BLaER1 treated with 17β-estradiol and CSF1 and Interleukin-3, amounts not matched to agents 10 nM and 100 nM (cell line): Measurements from ENCODE around the gene PIK3CD.

Experiments
- H3K27ac ChIP-seq, 11 experiments: shearing (Covaris generic); formaldehyde crosslinking; 2 replicates each; pipeline ENCODE4 v1.8.1; 2022
- H3K27me3 ChIP-seq, 11 experiments: shearing (Covaris generic); formaldehyde crosslinking; 2 replicates each; pipeline ENCODE4 v1.8.1; 2022
- H3K36me3 ChIP-seq, 11 experiments: shearing (Covaris generic); formaldehyde crosslinking; 2 replicates each; pipeline ENCODE4 v1.8.1; 2022
- H3K4me1 ChIP-seq, 10 experiments: shearing (Covaris generic); formaldehyde crosslinking; 2 replicates each; pipeline ENCODE4 v1.8.1; 2022
- H3K4me2 ChIP-seq, 11 experiments: shearing (Covaris generic); formaldehyde crosslinking; 2 replicates each; pipeline ENCODE4 v1.8.1; 2022
- H3K4me3 ChIP-seq, 10 experiments: shearing (Covaris generic); formaldehyde crosslinking; 2 replicates each; pipeline ENCODE4 v1.8.1; 2022
- H3K9ac ChIP-seq, 11 experiments: shearing (Covaris generic); formaldehyde crosslinking; 2 replicates each; pipeline ENCODE4 v1.8.1; 2022
- H3K9me3 ChIP-seq, 11 experiments: shearing (Covaris generic); formaldehyde crosslinking; replicated peaks in 1 of 11; 2 replicates each; pipeline ENCODE4 v1.8.1; 2022
- H4K20me1 ChIP-seq, 11 experiments: shearing (Covaris generic); formaldehyde crosslinking; 2 replicates each; pipeline ENCODE4 v1.8.1; 2022
- Cebpa-rat ChIP-seq, 11 experiments: shearing (Covaris generic); IDR thresholded peaks; 2 replicates each; pipeline ENCODE4 v1.8.1; 2022

PIK3CD gene

DNA sequence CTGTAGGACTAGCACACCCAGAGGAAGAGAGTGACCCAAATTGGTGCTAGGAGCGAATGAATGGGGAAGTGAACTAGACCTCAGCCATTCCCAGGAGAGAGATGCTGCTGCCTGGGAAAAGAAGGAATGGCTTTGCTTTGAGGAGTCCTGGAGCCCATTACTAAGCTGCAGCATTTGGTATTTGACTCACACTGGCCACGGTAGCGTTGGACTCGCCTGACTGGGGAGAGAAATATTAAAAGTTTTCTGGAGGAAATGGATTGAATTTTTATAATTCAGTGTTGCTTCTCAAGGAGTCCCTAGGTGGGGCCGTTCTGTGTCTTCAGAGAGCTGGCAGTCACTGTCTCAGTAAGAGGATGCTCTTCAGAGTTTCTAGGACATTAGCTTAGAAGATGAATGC lies 40.2 kb downstream of the PIK3CD start:
- Histone ChIP-seq H3K9ac (peak overlapping the region in 4 of 11 experiments; percentile 0 to 69 (median 35); a peak in 2 of 22 replicates), H3K27me3 (no peaks in the 10 kb centered on the region), H4K20me1 (peaks cover 95 to 100% (median 97%) of the 10 kb centered on the region in 11 experiments), H3K4me2 (peak overlapping the region; percentile 91 to 100 (median 99)), H3K27ac (peak overlapping the region in 7 of 11 experiments; percentile 9 to 67 (median 59); a peak in 8 of 22 replicates), H3K9me3 (no peaks in the 10 kb centered on the region), H3K4me1 (peaks cover 65 to 82% (median 69%) of the 10 kb centered on the region in 10 experiments), H3K36me3 (peaks cover 52 to 68% (median 60%) of the 10 kb centered on the region in 11 experiments), H3K4me3 (peak overlapping the region in 2 of 10 experiments; percentile 53 to 60; a peak in 1 of 20 replicates)
- no peak for TF ChIP-seq Cebpa-rat (IDR thresholded peaks at IDR 0.05)

DNA sequence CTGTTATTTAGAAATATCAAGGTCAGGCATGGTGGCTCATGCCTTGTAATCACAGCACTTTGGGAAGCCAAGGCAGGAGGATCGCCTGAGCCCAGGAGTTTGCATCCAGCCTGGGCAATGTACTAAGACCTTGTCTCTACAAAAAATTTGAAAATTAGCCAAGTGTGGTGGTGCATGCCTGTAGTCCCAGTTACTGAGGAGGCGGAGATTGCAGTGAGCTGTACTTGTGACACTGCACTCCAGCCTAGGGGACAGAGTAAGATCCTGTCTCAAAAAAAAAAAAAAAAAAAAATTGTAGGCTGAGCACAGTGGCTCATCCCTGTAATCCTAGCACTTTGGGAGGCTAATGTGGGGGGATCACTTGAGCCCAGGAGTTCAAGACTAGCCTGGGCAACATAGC lies 45.3 kb downstream of the PIK3CD start:
- H3K27ac ChIP-seq: no peak overlapping the region
- H4K20me1 ChIP-seq: peaks cover 93 to 100% (median 100%) of the 10 kb centered on the region in 11 experiments
- no peak for TF ChIP-seq Cebpa-rat (IDR thresholded peaks at IDR 0.05)
- no peak overlapping the region for H3K9ac ChIP-seq
- no peak overlapping the region for H3K4me3 ChIP-seq
- H3K36me3 ChIP-seq: peaks cover 90 to 100% (median 100%) of the 10 kb centered on the region in 11 experiments
- H3K4me1 ChIP-seq: peaks cover 20 to 56% (median 32%) of the 10 kb centered on the region in 10 experiments
- no peaks in the 10 kb centered on the region; a peak in 1 of 22 replicates for H3K9me3 ChIP-seq
- H3K27me3 ChIP-seq: no peaks in the 10 kb centered on the region
- no peak overlapping the region for H3K4me2 ChIP-seq

DNA sequence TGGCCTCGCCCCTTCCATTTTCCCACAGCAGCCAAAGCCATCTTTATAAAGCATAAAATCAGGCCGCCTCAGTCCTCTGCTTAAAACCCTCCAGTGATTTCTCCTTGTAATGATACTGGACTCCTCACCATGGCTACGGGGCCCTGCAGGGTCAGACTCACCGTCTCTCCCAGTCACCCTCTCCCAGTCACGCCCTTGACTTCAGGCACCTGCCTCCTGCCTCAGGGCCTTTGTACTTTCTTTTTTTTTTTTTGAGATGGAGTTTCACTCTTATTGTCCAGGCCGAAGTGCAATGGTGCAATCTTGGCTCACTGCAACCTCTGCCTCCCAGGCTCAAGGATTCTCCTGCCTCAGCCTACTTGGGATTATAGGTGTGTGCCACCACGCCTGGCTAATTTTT lies 47.8 kb downstream of the PIK3CD start:
- peaks cover 68 to 100% (median 96%) of the 10 kb centered on the region in 11 experiments for H4K20me1 ChIP-seq
- peaks cover 81 to 100% (median 100%) of the 10 kb centered on the region in 11 experiments for H3K36me3 ChIP-seq
- no peak overlapping the region; a peak in 1 of 22 replicates for H3K27ac ChIP-seq
- H3K9me3 ChIP-seq: peaks cover 5 to 25% (median 18%) of the 10 kb centered on the region in 11 experiments; a peak in 21 of 22 replicates
- H3K4me1 ChIP-seq: peaks cover 20 to 57% (median 34%) of the 10 kb centered on the region in 10 experiments
- TF ChIP-seq Cebpa-rat (IDR thresholded peaks at IDR 0.05): no peak
- no peak overlapping the region for H3K4me2 ChIP-seq
- no peak overlapping the region for H3K9ac ChIP-seq
- no peak overlapping the region for H3K4me3 ChIP-seq
- no peaks in the 10 kb centered on the region for H3K27me3 ChIP-seq

DNA sequence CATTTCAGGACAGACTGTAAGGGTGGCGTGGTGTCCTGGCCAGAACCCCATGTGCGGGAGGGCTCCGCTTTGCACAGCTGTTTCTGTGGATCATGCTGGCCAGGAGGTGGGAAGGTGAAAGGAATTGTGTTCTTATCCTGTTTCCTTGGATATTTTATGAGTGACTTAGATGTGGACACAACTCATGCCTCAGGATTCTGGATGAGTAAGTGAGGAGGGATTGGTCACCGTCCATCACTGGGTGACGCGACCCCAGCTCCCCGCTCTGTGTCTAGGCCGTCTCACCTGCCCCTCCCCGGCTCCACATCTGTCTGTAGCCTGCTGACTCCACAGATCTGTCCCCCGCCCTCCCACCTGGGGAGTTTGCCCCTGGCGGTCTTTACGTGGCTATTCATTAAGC lies 48.8 kb downstream of the PIK3CD start:
- H3K4me3 ChIP-seq: no peak overlapping the region
- 0 out of 22 replicates have a peak overlapping the region, but pooled peaks of 1 of the 11 experiments have one; percentile 4 for H3K9ac ChIP-seq
- no peak overlapping the region for H3K4me2 ChIP-seq
- H3K36me3 ChIP-seq: peaks cover 78 to 100% (median 96%) of the 10 kb centered on the region in 11 experiments
- no peaks in the 10 kb centered on the region for H3K27me3 ChIP-seq
- peaks cover 62 to 100% (median 96%) of the 10 kb centered on the region in 11 experiments for H4K20me1 ChIP-seq
- peaks cover 30 to 59% (median 42%) of the 10 kb centered on the region in 10 experiments for H3K4me1 ChIP-seq
- peaks cover 5 to 28% (median 20%) of the 10 kb centered on the region in 11 experiments; a peak in 21 of 22 replicates for H3K9me3 ChIP-seq
- no peak for TF ChIP-seq Cebpa-rat (IDR thresholded peaks at IDR 0.05)
- no peak overlapping the region for H3K27ac ChIP-seq

DNA sequence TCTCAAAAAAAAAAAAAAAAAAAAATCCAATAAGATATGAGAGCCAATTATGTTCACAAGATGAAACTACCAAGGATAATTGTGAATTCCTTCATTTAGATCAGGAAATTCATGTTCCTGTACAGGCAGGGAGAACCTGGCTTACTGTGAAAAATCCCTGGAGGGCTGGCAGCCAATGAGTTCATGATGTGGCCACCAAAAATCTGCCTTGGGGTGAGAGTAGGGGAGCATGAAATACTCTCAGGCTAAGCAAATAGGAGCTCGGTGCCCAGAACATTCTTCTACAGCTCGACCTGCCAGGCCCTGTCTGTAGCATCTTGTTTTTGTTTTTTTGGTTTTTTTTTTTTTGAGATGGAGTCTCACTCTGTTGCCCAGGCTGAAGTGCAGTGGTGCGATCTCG lies 50.1 kb downstream of the PIK3CD start:
- peaks cover 53 to 100% (median 94%) of the 10 kb centered on the region in 11 experiments for H4K20me1 ChIP-seq

DNA sequence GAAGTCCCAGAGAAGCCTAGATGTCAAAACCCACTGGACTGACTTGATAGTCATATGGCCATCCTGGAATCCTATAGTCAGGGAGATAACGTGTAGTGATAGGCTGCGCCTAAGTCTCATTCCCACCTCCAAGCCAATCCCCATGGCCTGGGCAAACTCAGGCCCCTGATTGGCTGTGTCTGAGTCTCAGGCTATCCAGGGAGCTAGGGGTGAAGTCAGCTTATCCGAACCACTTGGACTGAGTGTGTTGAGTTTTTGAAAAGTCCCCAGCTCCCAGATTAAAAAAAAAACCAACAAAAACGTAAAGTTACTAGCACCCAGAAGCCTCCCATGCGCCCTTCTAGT lies 51.6 kb downstream of the PIK3CD start:
- H3K4me2 ChIP-seq: peak overlapping the region; percentile 31 to 78 (median 69); a peak in 18 of 22 replicates
- peaks cover 71 to 100% (median 89%) of the 10 kb centered on the region in 11 experiments for H3K36me3 ChIP-seq
- H3K9me3 ChIP-seq: peaks cover 5 to 28% (median 20%) of the 10 kb centered on the region in 11 experiments; a peak in 21 of 22 replicates
- H3K9ac ChIP-seq: no peak overlapping the region; a peak in 1 of 22 replicates
- H3K27ac ChIP-seq: peak overlapping the region in 8 of 11 experiments; percentile 24 to 79 (median 70); a peak in 13 of 22 replicates
- H4K20me1 ChIP-seq: peaks cover 44 to 100% (median 91%) of the 10 kb centered on the region in 11 experiments
- peaks cover 37 to 76% (median 55%) of the 10 kb centered on the region in 10 experiments for H3K4me1 ChIP-seq
- H3K4me3 ChIP-seq: peak overlapping the region in 2 of 10 experiments; percentile 4 to 24; a peak in 2 of 20 replicates
- no peak for TF ChIP-seq Cebpa-rat (IDR thresholded peaks at IDR 0.05)
- no peaks in the 10 kb centered on the region for H3K27me3 ChIP-seq

More for the DNA sequence above, 50.1 kb downstream of the PIK3CD start:
- no peak for TF ChIP-seq Cebpa-rat (IDR thresholded peaks at IDR 0.05)
- no peak overlapping the region for H3K9ac ChIP-seq
- H3K9me3 ChIP-seq: peaks cover 5 to 28% (median 20%) of the 10 kb centered on the region in 11 experiments; a peak in 21 of 22 replicates
- peaks cover 37 to 69% (median 50%) of the 10 kb centered on the region in 10 experiments for H3K4me1 ChIP-seq
- peak overlapping the region in 3 of 11 experiments; percentile 30 to 69 (median 31); a peak in 2 of 22 replicates for H3K4me2 ChIP-seq
- H3K27me3 ChIP-seq: no peaks in the 10 kb centered on the region
- H3K27ac ChIP-seq: no peak overlapping the region
- no peak overlapping the region for H3K4me3 ChIP-seq
- H3K36me3 ChIP-seq: peaks cover 70 to 100% (median 89%) of the 10 kb centered on the region in 11 experiments

DNA sequence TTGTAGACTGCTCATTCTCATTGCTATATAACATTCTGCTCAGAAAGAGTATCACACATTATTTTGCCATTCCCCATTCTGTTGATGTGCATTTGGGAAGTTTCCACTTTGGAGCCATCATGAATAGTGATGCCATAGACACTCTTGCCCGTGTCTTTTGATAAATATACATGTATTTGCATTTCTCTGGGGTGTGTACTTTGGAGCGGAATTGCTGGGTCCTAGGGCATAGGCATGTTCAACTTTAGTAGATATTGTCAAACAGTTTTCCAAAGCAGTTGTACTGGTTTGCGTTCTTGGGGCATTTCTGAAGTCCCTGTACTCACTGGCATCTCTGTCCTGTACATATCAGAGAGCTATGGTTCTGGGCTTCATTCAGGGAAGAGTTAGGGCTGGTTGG lies 52.1 kb downstream of the PIK3CD start:
- no peak for TF ChIP-seq Cebpa-rat (IDR thresholded peaks at IDR 0.05)
- peaks cover 37 to 78% (median 55%) of the 10 kb centered on the region in 10 experiments for H3K4me1 ChIP-seq

DNA sequence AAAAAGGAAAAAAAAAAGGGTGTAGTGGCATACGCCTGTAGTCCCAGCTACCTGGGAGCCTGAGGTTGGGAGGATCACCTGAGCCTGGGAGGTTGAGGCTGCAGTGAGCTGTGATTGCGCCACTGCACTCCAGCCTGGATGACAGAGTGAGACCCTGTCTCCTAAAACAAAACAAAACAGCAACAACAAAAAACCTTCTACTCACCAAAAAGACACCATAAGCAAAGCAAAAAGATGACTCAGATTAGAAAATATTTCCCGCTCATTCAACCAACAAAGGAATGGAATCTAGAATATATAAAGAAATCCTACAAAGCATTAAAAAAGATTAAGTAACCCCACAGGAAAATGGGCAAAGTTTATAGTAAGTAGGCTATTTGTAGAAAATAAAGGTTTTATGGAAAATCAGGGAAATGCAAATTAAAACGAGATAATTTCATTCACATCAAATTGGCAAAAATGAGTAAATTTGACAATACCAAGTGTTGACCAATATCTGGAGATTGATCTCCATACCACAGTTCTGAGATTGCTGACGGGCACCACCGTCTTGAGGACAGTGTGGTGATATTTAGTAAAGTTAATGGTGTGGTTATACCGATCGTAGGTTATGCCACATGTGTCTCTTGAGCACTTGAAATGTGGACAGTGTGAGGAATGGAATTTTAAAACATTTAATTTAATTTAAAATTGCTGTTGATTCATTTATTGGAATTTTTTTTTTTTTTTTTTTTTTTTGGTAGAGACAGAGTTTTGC lies 54.0 kb downstream of the PIK3CD start:
- Histone ChIP-seq H3K4me2 (peak overlapping the region; percentile 61 to 78 (median 70); a peak in 20 of 22 replicates), H3K36me3 (peaks cover 58 to 100% (median 89%) of the 10 kb centered on the region in 11 experiments), H3K27ac (peak overlapping the region in 9 of 11 experiments; percentile 66 to 79 (median 73); a peak in 17 of 22 replicates), H3K9ac (peak overlapping the region in 5 of 11 experiments; percentile 13 to 48 (median 29); a peak in 6 of 22 replicates), H3K9me3 (peaks cover 5 to 28% (median 20%) of the 10 kb centered on the region in 11 experiments; a peak in 21 of 22 replicates), H3K4me1 (peaks cover 37 to 78% (median 55%) of the 10 kb centered on the region in 10 experiments), H3K27me3 (no peaks in the 10 kb centered on the region), H4K20me1 (peaks cover 32 to 100% (median 91%) of the 10 kb centered on the region in 11 experiments; a peak in 21 of 22 replicates), H3K4me3 (no peak overlapping the region; a peak in 1 of 20 replicates)
- TF ChIP-seq Cebpa-rat (IDR thresholded peaks at IDR 0.05): no peak

More for the DNA sequence above, 52.1 kb downstream of the PIK3CD start:
- Histone ChIP-seq H3K9me3 (peaks cover 5 to 28% (median 20%) of the 10 kb centered on the region in 11 experiments; a peak in 21 of 22 replicates), H3K4me2 (peak overlapping the region; percentile 61 to 78 (median 70)), H3K9ac (peak overlapping the region in 3 of 11 experiments; percentile 42 to 48 (median 44); a peak in 5 of 22 replicates), H4K20me1 (peaks cover 42 to 100% (median 91%) of the 10 kb centered on the region in 11 experiments), H3K4me3 (peak overlapping the region in 3 of 10 experiments; percentile 14 to 36 (median 34); a peak in 3 of 20 replicates), H3K36me3 (peaks cover 68 to 100% (median 89%) of the 10 kb centered on the region in 11 experiments), H3K27me3 (no peaks in the 10 kb centered on the region), H3K27ac (peak overlapping the region in 9 of 11 experiments; percentile 66 to 79 (median 73); a peak in 18 of 22 replicates)
